Left lobe of liver (tissue), 2 donors: Measurements from ENCODE around the gene EXOC3L1. TPM values are rescaled to one million over a fixed set of nuclear protein-coding genes. Genes with fewer than 3 reads are reported as not detected.
A peak's percentile ranks its signal among the peaks of the same experiment; 100 is the strongest.

Experiments
- ATAC-seq: fragments of 200-7000 bp; cut with Tn5 transposase; one replicate; pipeline ENCODE4 v1.9.1; 2020; ENCODE audit warnings: mild to moderate bottlenecking, moderate library complexity
- DNase-seq: peaks from one replicate; pipeline ENCODE4 v3.0.0-alpha.2; 2020; ENCODE audit warnings: low spot score
- total RNA-seq: library from RNA; stranded (reverse); gene quantifications from one replicate; pipeline ENCODE4 v1.2.1, GENCODE V29; 2021
- donor health status: DM: no; HTN: no; CAD: no; lungs with moderate emphysema.
- donor health status: DM: no; HTN: yes; CAD: no.

Gene EXOC3L1
- total RNA-seq, 1 donor from 2014 or later, result 1.8 TPM

DNA sequence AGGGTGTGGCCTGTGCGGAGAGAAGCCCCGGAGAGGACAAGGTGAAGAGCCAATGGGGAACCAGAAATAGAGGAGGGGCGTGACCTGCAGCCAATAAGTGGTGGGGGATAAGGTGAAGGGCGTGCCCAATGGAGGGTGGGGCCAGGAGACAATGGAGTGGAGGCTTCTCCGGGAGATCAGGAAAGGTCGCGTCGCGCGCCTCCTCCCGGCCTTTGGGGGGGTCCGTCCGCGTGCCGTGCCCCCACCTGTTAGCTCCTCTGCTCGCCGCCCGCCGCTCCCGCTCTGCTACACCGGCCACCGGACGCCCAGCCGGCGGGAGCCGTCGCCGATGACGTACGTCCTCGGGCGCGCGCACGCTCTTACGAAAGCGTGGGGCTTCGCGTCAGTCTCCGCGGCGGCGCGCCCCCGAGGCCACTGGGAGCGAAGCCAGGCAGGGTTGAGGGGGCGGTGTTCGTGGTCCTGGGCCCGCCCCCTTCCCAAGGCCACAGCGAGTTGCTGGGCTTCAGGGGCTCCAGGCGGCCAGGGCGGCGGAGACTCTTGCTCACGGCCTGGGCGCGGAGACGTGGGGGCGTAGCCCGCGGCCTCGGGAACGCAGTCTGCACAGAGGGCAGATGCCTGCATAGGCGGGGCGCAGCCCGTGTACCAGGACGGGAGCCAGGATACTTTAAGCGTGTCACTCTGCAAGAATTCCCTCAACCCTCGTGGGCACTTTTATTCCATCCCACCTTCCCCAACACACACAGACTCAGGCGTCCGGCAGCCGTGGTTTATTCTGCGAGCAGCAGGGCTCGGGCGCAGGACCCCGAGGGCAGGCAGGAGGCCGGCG lies 6.1 kb downstream of the EXOC3L1 start, which contains the start of gene MATCAP1:
TSS of gene MATCAP1 (minus strand) at position 337 of the 826 bp plus-strand sequence. CDS start 3,353 bp downstream, outside the sequence.
- ATAC-seq, result peak; percentile 85

GRCh38 chr16:67183284-67183626 lies 6.7 kb downstream of the EXOC3L1 start:
- no peak for DNase-seq
- ATAC-seq, result no peak

More for the DNA sequence above, 6.1 kb downstream of the EXOC3L1 start, which contains the start of gene MATCAP1:
- peak; percentile 94 for DNase-seq

DNA sequence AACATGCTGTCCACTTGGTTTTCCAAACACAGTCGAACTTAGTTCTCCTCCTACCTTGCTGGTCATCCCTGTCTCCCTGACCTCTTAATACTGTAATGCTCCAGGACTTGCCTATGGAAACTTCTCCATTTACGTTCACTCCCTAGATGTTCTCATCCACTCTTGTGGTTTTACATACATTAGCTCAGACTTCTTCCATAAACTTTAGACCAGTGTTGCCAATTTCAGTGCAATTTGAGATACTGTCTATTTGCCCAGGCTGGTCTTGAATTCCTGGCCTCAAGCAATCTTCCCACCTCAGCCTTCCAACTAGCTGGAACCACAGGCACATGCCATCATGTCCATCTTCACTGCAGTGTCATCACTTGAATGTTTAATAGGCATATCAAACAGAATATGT lies 7.6 kb downstream of the EXOC3L1 start:
- ATAC-seq (no peak), DNase-seq (no peak)

DNA sequence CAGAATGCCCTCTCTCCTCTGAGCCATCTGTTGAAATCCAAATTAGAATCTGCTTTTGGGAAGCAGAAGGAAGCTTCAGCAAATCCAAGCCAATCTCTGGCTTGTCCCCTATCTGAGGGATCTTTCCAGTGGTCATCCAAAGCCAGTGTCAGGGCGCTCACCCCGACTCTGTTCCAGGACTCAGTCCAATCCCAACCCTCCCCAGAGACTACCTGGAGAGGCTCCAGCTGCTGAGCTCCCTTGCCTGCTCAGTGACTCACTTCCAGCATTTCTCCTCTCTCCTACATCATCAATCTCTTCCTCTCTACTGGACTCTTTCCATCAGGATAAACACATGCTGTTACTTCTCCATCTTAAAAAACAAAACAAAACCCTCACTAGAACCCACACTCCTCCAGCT lies 8.6 kb downstream of the EXOC3L1 start:
- no peak for ATAC-seq
- DNase-seq, result no peak

DNA sequence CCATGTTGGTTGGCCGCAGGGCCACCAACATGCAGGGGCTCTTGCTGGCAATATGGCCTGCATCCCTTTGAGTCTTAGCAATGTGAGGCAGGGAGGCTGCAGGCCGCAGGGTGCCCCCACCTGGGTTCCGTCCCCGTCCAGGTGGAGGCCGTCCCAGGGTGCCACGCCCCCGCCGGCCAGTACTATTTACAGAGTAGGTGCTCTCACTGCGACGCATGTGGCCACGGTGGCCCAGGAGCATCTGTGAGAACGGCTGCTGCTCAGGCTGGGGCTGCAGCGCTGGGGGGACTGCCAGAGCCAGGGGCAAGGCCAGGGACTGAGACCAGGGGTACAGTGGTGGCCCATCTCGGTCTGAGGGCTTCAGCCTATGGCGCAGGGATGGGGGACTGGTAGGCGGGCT lies 9.8 kb downstream of the EXOC3L1 start:
- DNase-seq, result no peak
- ATAC-seq, result no peak

DNA sequence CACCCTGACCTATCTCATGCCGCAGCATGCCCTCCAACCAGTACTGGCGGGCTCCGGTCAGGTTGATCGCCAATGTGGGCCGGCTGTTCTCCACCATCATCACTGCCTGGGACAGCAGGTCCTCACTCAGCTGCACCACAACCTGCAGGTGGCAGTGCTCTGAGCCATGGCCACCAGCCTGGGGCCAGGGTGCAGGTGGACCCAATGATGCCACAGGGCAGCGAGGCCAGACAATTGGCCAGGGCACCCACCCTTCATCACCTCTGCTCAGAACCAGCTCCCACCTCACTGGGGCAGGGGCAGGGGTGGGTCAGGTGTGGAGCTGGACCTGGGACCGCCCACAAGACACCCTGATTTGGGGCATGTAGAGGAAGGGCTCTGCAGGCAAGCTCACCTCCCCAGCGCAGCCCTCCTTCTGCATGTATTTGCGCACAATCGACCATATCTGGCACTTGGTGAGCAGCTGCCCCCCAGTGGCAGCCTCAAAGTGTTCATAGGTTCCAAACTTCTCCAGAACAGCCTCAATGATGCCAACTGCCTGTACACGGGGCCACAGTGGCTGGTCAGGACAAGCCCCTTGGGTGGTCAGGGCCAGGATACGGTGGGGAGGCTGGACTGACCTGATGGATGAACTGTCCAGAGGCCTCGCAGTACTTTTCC lies 10.4 kb downstream of the EXOC3L1 start:
- no peak for DNase-seq
- ATAC-seq, result no peak

DNA sequence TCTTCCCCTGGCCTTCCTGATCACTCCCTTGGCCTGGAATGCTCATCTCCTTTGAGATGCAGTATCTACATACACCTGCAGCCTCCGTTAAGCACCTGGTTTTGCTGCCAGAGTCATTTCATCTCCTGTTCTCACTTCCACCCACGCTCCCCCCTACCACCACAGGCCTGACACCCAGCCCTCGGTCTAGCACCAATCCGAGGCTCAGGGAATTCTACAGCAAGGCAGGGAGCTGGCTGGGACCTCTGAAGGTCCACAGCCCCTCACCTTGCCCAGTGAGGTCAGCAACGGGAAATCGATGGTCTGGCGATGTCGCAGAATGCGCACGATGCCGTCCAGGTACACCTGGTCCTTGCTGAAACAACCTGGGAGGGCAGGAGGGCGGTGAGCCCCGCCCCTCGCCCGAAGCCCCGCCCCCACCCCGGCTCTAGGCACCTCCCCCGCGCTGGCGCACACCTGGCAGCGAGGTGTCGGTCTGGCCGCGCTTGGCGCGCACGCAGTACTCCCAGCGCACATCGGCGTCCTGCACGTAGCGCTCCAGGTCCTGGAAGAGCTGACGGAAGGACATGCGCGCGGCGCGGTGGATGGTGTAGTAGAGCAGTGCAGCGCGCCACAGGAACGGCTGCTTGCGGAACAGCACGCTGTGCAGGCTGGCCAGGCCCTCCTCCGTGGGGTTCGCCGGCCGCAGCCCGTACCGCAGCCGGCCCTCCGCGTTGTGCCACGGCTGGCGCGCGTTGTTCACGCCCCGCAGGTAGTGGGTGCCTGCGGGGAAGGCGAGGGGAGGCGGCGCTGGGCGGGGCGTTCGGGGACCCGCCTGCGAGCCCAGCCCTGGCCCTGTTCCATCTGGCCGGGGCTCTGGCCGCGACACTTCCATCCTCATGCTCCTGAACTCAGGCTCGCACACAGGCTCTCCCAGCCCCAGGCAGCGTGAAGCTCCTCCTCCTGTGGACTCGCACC lies 11.9 kb downstream of the EXOC3L1 start:
- DNase-seq (peak; percentile 89), ATAC-seq (peak; percentile 71)

DNA sequence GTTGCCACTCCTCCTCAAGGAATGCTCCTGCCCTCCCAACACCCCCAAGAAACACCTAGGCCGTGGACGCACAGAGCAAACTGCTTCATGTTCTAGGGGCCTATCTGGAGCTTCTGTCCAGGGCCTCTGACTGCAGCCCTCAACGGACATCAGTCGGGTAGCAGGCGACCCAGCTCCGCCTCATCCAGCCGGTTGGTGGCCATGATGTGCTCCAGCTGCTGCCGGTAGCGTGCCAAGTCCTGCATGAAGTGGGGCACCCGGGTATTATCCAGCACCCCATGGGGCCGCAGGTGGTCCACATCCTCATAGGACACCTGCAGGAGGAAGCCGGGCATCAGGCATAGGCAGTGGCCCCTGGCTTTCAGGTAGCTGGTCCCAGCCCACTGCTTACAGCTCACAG lies 13.3 kb downstream of the EXOC3L1 start:
- ATAC-seq, result no peak
- no peak for DNase-seq

- DNase-seq (no peak), ATAC-seq (no peak)
Measured at GRCh38 chr16:67174706-67175231, 15.2 kb downstream of the EXOC3L1 start.

DNA sequence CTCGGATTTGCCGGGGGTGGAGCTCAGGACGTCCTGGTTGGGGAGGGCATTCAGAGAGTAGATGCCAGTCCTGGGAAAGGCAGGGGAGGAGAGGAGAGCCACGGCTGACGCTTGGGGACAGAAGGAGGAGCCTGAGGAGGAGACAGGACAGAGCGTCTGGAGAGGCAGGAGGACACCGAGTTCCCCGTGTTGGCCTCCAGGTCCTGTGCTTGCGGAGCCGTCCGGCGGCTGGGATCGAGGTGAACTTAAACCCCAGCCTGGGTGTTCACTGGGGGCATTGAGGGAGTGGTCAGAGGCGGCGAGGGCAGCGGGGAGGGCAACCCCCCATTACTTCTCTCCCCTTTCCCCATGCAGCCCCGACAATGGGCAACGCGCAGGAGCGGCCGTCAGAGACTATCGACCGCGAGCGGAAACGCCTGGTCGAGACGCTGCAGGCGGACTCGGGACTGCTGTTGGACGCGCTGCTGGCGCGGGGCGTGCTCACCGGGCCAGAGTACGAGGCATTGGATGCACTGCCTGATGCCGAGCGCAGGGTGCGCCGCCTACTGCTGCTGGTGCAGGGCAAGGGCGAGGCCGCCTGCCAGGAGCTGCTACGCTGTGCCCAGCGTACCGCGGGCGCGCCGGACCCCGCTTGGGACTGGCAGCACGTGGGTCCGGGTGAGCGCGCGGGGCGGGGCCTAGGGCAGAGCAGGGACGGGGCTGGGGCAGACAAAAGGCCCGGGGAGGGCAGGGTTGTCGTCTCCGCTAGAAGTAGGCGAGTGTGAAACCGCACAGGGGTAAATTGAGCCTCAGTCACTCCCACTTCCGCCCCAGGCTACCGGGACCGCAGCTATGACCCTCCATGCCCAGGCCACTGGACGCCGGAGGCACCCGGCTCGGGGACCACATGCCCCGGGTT lies 15.9 kb downstream of the EXOC3L1 start:
- peak; percentile 96 for DNase-seq
- peak; percentile 72 for ATAC-seq

- no peak for DNase-seq
Measured at GRCh38 chr16:67173323-67173722, 16.6 kb downstream of the EXOC3L1 start.

GRCh38 chr16:67170949-67171649 lies 18.8 kb downstream of the EXOC3L1 start:
- ATAC-seq (peak; percentile 5), DNase-seq (no peak)

More at GRCh38 chr16:67173323-67173722, 16.6 kb downstream of the EXOC3L1 start:
- no peak for ATAC-seq

DNA sequence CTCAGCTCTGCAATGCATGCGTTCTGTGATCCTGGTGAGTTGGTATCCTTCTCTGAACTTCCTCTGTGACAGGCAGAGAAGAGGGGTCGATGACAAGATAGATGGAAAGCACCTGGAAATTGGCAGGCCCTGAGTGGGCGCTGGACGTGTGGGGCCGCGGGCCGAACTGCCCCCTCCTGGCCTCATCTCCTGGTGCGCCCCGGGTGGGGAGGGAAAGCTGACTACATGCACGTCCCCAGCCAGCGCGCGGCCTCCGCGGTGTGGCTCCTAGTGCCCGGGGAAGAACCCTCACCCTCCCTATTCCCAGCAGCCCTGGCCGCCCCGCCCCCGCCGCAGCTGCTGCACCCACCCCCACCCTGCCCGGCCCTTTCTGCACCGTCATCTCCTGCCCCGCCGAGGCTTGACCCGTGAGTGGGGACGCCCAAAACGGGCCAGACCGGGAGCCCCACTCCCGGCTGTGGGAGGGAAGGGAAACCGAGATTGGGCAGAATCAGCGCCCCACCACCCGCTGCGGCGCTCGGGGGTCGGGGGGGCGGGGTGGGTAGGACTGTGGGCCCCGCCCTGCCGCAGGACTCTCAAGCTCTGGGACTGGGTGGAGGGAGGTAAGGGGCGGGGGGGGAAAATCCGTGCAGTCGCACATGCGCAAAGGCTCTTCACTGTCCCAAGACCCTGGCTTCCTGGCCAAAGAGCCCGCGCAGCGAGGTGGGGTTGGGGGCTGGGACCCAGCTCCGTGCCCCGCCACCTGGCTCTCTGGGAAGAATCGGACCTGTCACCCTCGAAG lies 19.6 kb downstream of the EXOC3L1 start, which contains the start of gene NOL3:
TSS of gene NOL3 (plus strand) at position 371 of the 781 bp plus-strand sequence.
- DNase-seq, result peak; percentile 85
- peak; percentile 59 for ATAC-seq

DNA sequence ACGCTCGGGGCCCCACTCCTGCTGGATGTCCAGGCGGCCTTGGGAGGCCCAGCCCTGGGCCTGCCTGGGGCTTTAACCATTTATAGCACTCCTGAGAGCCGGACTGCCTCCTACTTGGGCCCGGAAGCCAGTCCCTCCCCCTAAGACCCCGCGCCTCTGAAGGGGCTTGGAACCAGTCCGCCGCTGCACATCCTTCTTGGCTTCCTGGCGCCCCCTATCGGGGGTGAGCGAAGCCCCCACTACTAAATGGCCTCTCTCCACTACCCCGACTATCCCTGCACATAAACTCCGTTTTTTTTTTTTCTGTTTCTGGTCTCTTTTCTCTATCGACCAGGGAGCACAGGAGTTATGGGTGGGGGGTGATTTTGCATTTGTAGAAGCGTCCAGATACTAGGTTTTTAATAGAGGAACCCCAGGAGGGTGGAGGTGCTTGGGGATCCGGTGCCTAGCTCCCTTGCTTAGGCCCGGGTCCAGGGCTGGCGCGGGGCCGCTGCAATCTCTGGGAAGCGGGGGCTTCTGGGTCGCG lies 20.2 kb downstream of the EXOC3L1 start:
- ATAC-seq (no peak), DNase-seq (no peak)

- ATAC-seq, result no peak
- no peak for DNase-seq
Measured at GRCh38 chr16:67169011-67169451, 20.9 kb downstream of the EXOC3L1 start.

DNA sequence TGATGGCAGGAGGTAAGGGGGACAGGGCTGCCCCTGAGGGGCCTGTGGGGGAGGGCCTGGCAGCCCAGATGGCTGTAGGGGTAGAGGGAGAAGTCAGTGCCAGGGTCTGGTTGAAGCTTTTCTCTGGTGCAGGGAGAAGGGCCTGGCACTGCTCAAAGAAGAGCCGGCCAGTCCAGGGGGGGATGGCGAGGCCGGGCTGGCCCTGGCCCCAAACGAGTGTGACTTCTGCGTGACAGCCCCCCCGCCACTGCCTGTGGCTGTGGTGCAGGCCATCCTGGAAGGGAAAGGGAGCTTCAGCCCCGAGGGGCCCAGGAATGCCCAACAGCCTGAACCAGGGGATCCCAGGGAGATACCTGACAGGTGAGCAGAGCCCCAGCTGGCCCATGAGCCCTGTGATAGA lies 22.3 kb downstream of the EXOC3L1 start:
- DNase-seq, result no peak
- no peak for ATAC-seq

DNA sequence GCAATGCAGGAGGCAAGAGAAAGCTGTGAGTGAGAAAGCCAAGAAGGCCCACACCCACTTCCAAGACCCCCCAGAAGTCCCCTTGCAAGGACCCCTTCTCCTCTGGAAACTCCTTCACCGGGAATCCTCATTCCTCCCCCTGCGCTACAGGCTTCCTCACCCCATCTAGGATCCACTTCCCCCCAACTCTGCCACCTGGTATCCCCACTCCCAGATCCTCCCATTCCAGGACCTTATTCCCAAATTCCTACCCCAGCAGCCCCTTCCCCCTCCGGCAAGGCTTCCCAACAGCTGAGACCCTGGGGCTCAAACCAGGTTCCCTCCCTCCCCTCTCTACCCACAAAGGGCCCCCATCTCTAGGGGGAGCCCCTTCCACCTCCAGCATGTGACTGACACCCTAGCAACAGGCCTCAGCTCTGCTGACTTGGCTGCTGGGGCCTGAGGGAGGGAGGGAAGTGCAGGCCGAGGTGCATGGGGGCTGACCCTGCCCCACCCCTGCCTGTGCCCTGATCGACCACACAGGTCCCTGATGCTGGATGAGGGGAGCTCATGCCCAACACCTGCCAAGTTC lies 23.3 kb downstream of the EXOC3L1 start:
- DNase-seq (no peak), ATAC-seq (no peak)
